Stimulated activated CD8-positive, alpha-beta memory T cell treated with anti-CD3 and anti-CD28 coated beads, Interleukin-4, amount 100 ng/mL, for 24 hours (primary cell): ENCODE measurements around the gene FAM78A.

Experiments used
- DNase-seq: peaks from one replicate; pipeline ENCODE4 v3.0.0-alpha.2; 2020; ENCODE audit warnings: low read depth

Gene FAM78A

GRCh38 chr9:131276094-131276888 is at the start of gene FAM78A:
Gene FAM78A, minus strand, starts transcription at chr9:131276510. Its CDS starts 331 bp downstream, at chr9:131276179.
- DNase-seq = no peak

- no peak for DNase-seq
Observed at GRCh38 chr9:131324736-131325679, 48.7 kb upstream of the FAM78A start.

- no peak for DNase-seq
Observed at GRCh38 chr9:131323629-131324028, 47.3 kb upstream of the FAM78A start.

GRCh38 chr9:131320031-131320685 is 43.8 kb upstream of the FAM78A start:
- DNase-seq = no peak

- no peak for DNase-seq
Observed at GRCh38 chr9:131319486-131319885, 43.2 kb upstream of the FAM78A start.

GRCh38 chr9:131318231-131319085 is 42.1 kb upstream of the FAM78A start:
- DNase-seq = no peak

- no peak for DNase-seq
Observed at GRCh38 chr9:131312822-131313770, 36.8 kb upstream of the FAM78A start.

- no peak for DNase-seq
Observed at GRCh38 chr9:131312246-131312645, 35.9 kb upstream of the FAM78A start.

- peak; percentile 35 for DNase-seq
Observed at GRCh38 chr9:131310833-131311554, 34.7 kb upstream of the FAM78A start.

GRCh38 chr9:131309530-131310276 is 33.4 kb upstream of the FAM78A start:
- DNase-seq = no peak

- no peak for DNase-seq
Observed at GRCh38 chr9:131308906-131309529, 32.7 kb upstream of the FAM78A start.

GRCh38 chr9:131308452-131308851 is 32.1 kb upstream of the FAM78A start:
- no peak for DNase-seq

- DNase-seq = no peak
Observed at GRCh38 chr9:131307974-131308373, 31.7 kb upstream of the FAM78A start.

GRCh38 chr9:131306397-131307004 is 30.2 kb upstream of the FAM78A start:
- no peak for DNase-seq

GRCh38 chr9:131304676-131305355 is 28.5 kb upstream of the FAM78A start:
- no peak for DNase-seq

GRCh38 chr9:131303381-131304321 is 27.3 kb upstream of the FAM78A start:
- DNase-seq = no peak
